ENCODE data around the gene TMSB4X.
"Not testable (repeated sequence)": the region's sequence is repeated elsewhere in the genome, so short reads cannot be mapped to it uniquely, and the experiment has no call there.

TMSB4X gene

GRCh38 chrX:12997906-12998687 is 23.2 kb downstream of the TMSB4X start:
- no peak for DNase-seq (ENCODE audit: low read depth)

- DNase-seq (ENCODE audit: low read depth): no peak
These were observed 24.5 kb downstream of the TMSB4X start for GRCh38 chrX:12999422-12999821.

GRCh38 chrX:13000301-13000811 is 25.4 kb downstream of the TMSB4X start:
- DNase-seq (ENCODE audit: low read depth): no peak

- DNase-seq (ENCODE audit: low read depth): no peak
These were observed 26.2 kb downstream of the TMSB4X start for GRCh38 chrX:13001097-13001496.

GRCh38 chrX:13001961-13002671 is 27.2 kb downstream of the TMSB4X start:
- no peak for DNase-seq (ENCODE audit: low read depth)

- no peak for DNase-seq (ENCODE audit: low read depth)
These were observed 31.0 kb downstream of the TMSB4X start for GRCh38 chrX:13005661-13006473.

- no peak for DNase-seq (ENCODE audit: low read depth)
These were observed 32.7 kb downstream of the TMSB4X start for GRCh38 chrX:13007519-13008188.

GRCh38 chrX:13008189-13008533 is 33.3 kb downstream of the TMSB4X start:
- no peak for DNase-seq (ENCODE audit: low read depth)

- DNase-seq (ENCODE audit: low read depth): no peak
These were observed 33.9 kb downstream of the TMSB4X start for GRCh38 chrX:13008851-13009250.

- no peak for DNase-seq (ENCODE audit: low read depth)
These were observed 34.4 kb downstream of the TMSB4X start for GRCh38 chrX:13009273-13009672.

GRCh38 chrX:13009844-13010243 is 34.9 kb downstream of the TMSB4X start:
- no peak for DNase-seq (ENCODE audit: low read depth)

GRCh38 chrX:13010546-13010945 is 35.6 kb downstream of the TMSB4X start:
- DNase-seq (ENCODE audit: low read depth): no peak

- no peak for DNase-seq (ENCODE audit: low read depth)
These were observed 38.6 kb downstream of the TMSB4X start for GRCh38 chrX:13013363-13014110.

- DNase-seq (ENCODE audit: low read depth): no peak
These were observed 39.5 kb downstream of the TMSB4X start for GRCh38 chrX:13014111-13015096.

- no peak for DNase-seq (ENCODE audit: low read depth)
These were observed 40.8 kb downstream of the TMSB4X start for GRCh38 chrX:13015536-13016236.

GRCh38 chrX:13016731-13017130 is 41.8 kb downstream of the TMSB4X start:
- DNase-seq (ENCODE audit: low read depth): not testable (repeated sequence)

- DNase-seq (ENCODE audit: low read depth): no peak
These were observed 48.0 kb downstream of the TMSB4X start for GRCh38 chrX:13022926-13023325.

GRCh38 chrX:13023567-13023966 is 48.7 kb downstream of the TMSB4X start:
- DNase-seq (ENCODE audit: low read depth): no peak

- no peak for DNase-seq (ENCODE audit: low read depth)
These were observed 49.1 kb downstream of the TMSB4X start for GRCh38 chrX:13023979-13024378.
